PC-9 (cell line): ENCODE results near the gene APOL6. TPM values are rescaled to one million over a fixed set of nuclear protein-coding genes. Genes with fewer than 3 reads are reported as not detected.

Source experiments
- BruUV-seq: library from RNA; stranded (reverse); fragments of 400-500 nt; replicated peaks from 2 replicates; lab custom pipeline; 2021; lab: Mats Ljungman, UMichigan
- CTCF ChIA-PET: fragments of 300-600 bp; sonication (Branson Sonifier 250); formaldehyde crosslinking; loops from one replicate; lab custom pipeline; 2022; ENCODE audit warnings: antibody characterized with exemption; lab: Charles Lee
- POLR2A ChIA-PET: fragments of 300-600 bp; sonication (Branson Sonifier 250); formaldehyde crosslinking; loops from one replicate; lab custom pipeline; 2022; ENCODE audit warnings: antibody characterized with exemption; ENCODE audit not compliant: unreplicated experiment; lab: Charles Lee
- DNase-seq, 2 experiments: peaks; one replicate each; pipeline versions ENCODE4 v3.0.0 to v3.0.0-alpha.2; 2015 to 2022; ENCODE audit warnings: mixed read lengths in 1 of 2
- H2AFZ ChIP-seq: fragments of 200-600 bp; sonication (generic); 2 replicates; pipeline ENCODE4 v1.8.1; 2017; ENCODE audit warnings: antibody characterized with exemption
- H3F3A ChIP-seq: fragments of 200-600 bp; sonication (generic); 2 replicates; pipeline ENCODE4 v1.8.1; 2017; ENCODE audit warnings: antibody characterized with exemption, mild to moderate bottlenecking, low read depth; ENCODE audit not compliant: insufficient read depth
- H3K27ac ChIP-seq: fragments of 200-600 bp; sonication (generic); 2 replicates; pipeline ENCODE4 v1.6.1; 2016; ENCODE audit warnings: mixed run types
- H3K27me3 ChIP-seq: fragments of 200-600 bp; sonication (generic); 2 replicates; pipeline ENCODE4 v1.6.1; 2016; ENCODE audit warnings: low read depth, mixed run types; ENCODE audit not compliant: insufficient read depth
- H3K36me3 ChIP-seq: fragments of 200-600 bp; sonication (generic); 2 replicates; pipeline ENCODE4 v1.6.1; 2016; ENCODE audit warnings: low read depth, mixed run types
- H3K4me1 ChIP-seq: fragments of 200-600 bp; sonication (generic); replicated peaks from 2 replicates; pipeline ENCODE4 v1.6.1; 2016; ENCODE audit warnings: mixed run types; ENCODE audit not compliant: insufficient read depth
- H3K4me2 ChIP-seq: fragments of 200-600 bp; sonication (generic); 2 replicates; pipeline ENCODE4 v1.6.1; 2017; ENCODE audit warnings: mixed run types
- H3K4me3 ChIP-seq: fragments of 200-600 bp; sonication (generic); 2 replicates; pipeline ENCODE4 v1.6.1; 2016; ENCODE audit warnings: mixed run types
- H3K79me2 ChIP-seq: fragments of 200-600 bp; sonication (generic); 2 replicates; pipeline ENCODE4 v1.6.1; 2017; ENCODE audit warnings: low read depth, mixed run types
- H3K9me2 ChIP-seq: fragments of 200-600 bp; sonication (generic); 2 replicates; pipeline ENCODE4 v1.8.1; 2017; ENCODE audit warnings: mild to moderate bottlenecking; ENCODE audit not compliant: insufficient read depth
- H3K9me3 ChIP-seq: fragments of 200-600 bp; sonication (generic); 2 replicates; pipeline ENCODE4 v1.8.1; 2016; ENCODE audit warnings: low read depth; ENCODE audit not compliant: insufficient read depth
- H4K20me1 ChIP-seq: fragments of 200-600 bp; sonication (generic); 2 replicates; pipeline ENCODE4 v1.8.1; 2017; ENCODE audit not compliant: insufficient read depth
- EZH2 ChIP-seq: fragments of 200-600 bp; sonication (generic); IDR thresholded peaks from 2 replicates; pipeline ENCODE4 v1.8.0; 2017; ENCODE audit warnings: antibody characterized with exemption, low read depth
- intact Hi-C: fragments of 100-400 bp; cut with micrococcal nuclease; formaldehyde crosslinking; loops from one replicate; pipeline ENCODE4 v1.10.0; 2022; ENCODE audit not compliant: unreplicated experiment
- total RNA-seq: library from RNA; stranded (reverse); gene quantifications from 2 replicates; pipeline ENCODE4 v1.2.3, GENCODE V29; 2021
- TF ChIP-seq, protein P1 (sequence below): fragments of 200-600 bp; sonication (generic); conservative IDR thresholded peaks from 2 replicates; pipeline ENCODE4 v1.6.1; 2017; ENCODE audit warnings: mixed run types, antibody characterized with exemption, mild to moderate bottlenecking, moderate library complexity

Gene APOL6
- total RNA-seq, 1 experiment from 2014 or later: 18.6 TPM

DNA sequence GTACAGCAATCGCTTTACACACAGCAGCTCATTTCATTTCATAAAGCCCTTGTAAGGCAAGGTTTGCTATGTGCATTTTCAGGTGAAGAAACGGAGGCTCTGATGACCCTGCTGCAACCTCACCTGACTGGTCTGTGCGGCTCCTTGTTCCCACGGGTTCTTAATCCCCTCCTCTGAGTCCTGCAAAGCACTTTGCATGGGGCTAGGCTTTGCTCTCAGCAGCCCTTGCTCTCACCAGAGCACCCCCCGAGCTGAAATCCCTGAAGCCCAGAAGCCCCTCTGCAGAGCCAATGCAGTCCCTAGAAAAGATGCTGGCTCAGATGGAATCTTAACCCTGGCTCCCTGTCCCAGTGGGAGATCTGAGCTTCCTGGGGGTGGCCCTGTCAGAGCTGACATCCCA is 11.0 kb upstream of the APOL6 start:
- intact Hi-C loops: no loop called here
- no peaks in the 10 kb centered on the region for H3K4me1 ChIP-seq
- no peak overlapping the region for H3K4me3 ChIP-seq
- no peaks in the 10 kb centered on the region for H4K20me1 ChIP-seq
- no peak overlapping the region for H3K27ac ChIP-seq
- H3K27me3 ChIP-seq: no peaks in the 10 kb centered on the region
- no peaks in the 10 kb centered on the region for H3K9me3 ChIP-seq
- H3K9me2 ChIP-seq: no peaks in the 10 kb centered on the region
- H3K36me3 ChIP-seq: no peaks in the 10 kb centered on the region
- TF ChIP-seq, protein P1, sequence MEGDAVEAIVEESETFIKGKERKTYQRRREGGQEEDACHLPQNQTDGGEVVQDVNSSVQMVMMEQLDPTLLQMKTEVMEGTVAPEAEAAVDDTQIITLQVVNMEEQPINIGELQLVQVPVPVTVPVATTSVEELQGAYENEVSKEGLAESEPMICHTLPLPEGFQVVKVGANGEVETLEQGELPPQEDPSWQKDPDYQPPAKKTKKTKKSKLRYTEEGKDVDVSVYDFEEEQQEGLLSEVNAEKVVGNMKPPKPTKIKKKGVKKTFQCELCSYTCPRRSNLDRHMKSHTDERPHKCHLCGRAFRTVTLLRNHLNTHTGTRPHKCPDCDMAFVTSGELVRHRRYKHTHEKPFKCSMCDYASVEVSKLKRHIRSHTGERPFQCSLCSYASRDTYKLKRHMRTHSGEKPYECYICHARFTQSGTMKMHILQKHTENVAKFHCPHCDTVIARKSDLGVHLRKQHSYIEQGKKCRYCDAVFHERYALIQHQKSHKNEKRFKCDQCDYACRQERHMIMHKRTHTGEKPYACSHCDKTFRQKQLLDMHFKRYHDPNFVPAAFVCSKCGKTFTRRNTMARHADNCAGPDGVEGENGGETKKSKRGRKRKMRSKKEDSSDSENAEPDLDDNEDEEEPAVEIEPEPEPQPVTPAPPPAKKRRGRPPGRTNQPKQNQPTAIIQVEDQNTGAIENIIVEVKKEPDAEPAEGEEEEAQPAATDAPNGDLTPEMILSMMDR: no peak
- TF ChIP-seq EZH2: no peak
- POLR2A ChIA-PET: no interaction called here
- no TSS peak for BruUV-seq
- CTCF ChIA-PET: no interaction called here
- H3F3A ChIP-seq: no peaks in the 10 kb centered on the region; the same call in 1 of the 2 replicates
- no peak overlapping the region for H3K4me2 ChIP-seq
- H3K79me2 ChIP-seq: no peaks in the 10 kb centered on the region
- DNase-seq: no peak
- H2AFZ ChIP-seq: no peak overlapping the region

DNA sequence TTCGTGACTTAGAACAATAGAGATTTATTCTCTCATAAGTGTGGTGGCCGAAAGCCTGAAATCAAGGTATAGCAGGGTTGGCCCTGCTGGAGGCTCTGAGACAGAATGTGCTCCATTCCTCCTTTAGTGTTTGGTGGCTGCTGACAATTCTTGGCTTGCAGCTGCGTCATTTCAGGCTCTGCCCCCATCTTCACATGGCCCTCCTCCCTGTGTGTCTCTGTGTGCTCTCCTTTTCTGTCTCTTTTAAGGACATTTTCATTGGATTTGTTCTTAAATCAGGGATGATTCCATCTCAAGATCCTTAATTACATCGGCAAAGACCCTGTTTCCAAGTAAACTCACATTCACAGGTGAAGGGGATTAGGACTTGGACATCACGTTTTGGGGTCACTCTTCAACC is 10.2 kb upstream of the APOL6 start:
- no peak overlapping the region for H3K4me2 ChIP-seq
- POLR2A ChIA-PET: interaction anchor here (0.5 kb wide), 1 partner anchor 155 kb away, joined by 15 read pairs; no protein-coding TSS in a partner anchor
- no peak overlapping the region for H3K27ac ChIP-seq
- H3K9me2 ChIP-seq: no peaks in the 10 kb centered on the region
- H3K4me1 ChIP-seq: peaks cover 1% of the 10 kb centered on the region; the same call in 1 of the 2 replicates
- no peaks in the 10 kb centered on the region for H3K79me2 ChIP-seq
- H2AFZ ChIP-seq: no peak overlapping the region
- CTCF ChIA-PET: no interaction called here
- TF ChIP-seq, protein P1: no peak
- no peak for TF ChIP-seq EZH2
- no peak for DNase-seq
- intact Hi-C loops: no loop called here
- peaks cover 1% of the 10 kb centered on the region; the same call in 1 of the 2 replicates for H3F3A ChIP-seq
- no peaks in the 10 kb centered on the region for H3K36me3 ChIP-seq
- no peaks in the 10 kb centered on the region for H4K20me1 ChIP-seq
- no peaks in the 10 kb centered on the region for H3K9me3 ChIP-seq
- no TSS peak for BruUV-seq
- H3K27me3 ChIP-seq: no peaks in the 10 kb centered on the region
- H3K4me3 ChIP-seq: no peak overlapping the region

DNA sequence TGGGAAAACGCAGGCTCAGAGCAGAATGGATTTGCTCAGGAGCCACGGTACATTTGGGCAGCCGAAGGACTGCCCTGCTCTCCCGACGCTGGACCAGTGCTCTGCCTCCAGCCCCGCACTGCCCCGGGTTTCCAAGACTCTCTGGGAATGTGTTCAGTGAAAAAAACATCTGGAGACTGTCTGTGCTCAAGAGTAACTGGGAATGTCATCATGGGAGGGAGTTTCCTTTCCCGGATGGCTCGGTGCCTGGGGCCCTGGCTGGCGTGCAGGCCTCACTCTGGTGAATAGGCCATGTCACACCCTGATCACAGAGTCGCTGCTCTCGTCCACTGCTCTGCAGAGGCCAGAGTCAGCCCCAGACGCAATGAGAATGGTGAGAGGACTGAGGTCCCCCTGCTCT is 9.8 kb upstream of the APOL6 start:
- H3K9me3 ChIP-seq: no peaks in the 10 kb centered on the region
- intact Hi-C loops: no loop called here
- ChIA-PET POLR2A (interaction anchor here (0.5 kb wide), 1 partner anchor 154 kb away, joined by 15 read pairs; no protein-coding TSS in a partner anchor), CTCF (no interaction called here)
- TF ChIP-seq, protein P1: no peak
- no peak for TF ChIP-seq EZH2
- H3K27me3 ChIP-seq: no peaks in the 10 kb centered on the region
- BruUV-seq: no TSS peak
- no peak overlapping the region for H3K27ac ChIP-seq
- H4K20me1 ChIP-seq: no peaks in the 10 kb centered on the region
- no peak overlapping the region for H3K4me3 ChIP-seq
- H3K79me2 ChIP-seq: no peaks in the 10 kb centered on the region
- peaks cover 6% of the 10 kb centered on the region; the same call in 1 of the 2 replicates for H3F3A ChIP-seq
- no peak for DNase-seq
- H2AFZ ChIP-seq: no peak overlapping the region
- no peak overlapping the region for H3K4me2 ChIP-seq
- H3K36me3 ChIP-seq: no peaks in the 10 kb centered on the region
- H3K4me1 ChIP-seq: peaks cover 5% of the 10 kb centered on the region
- H3K9me2 ChIP-seq: no peaks in the 10 kb centered on the region
